Hepatocyte (in vitro differentiated cells): ENCODE measurements around the gene MYRF. TPM values are rescaled to one million over a fixed set of nuclear protein-coding genes. Genes with fewer than 3 reads are reported as not detected.

Source experiments
- DNase-seq: peaks from one replicate; pipeline ENCODE4 v3.0.0-alpha.2; 2016; ENCODE audit warnings: low spot score
- H2AFZ ChIP-seq: fragments of 200-600 bp; sonication (generic); 2 replicates; pipeline ENCODE4 v1.6.0; 2016; ENCODE audit warnings: antibody characterized with exemption, mild to moderate bottlenecking
- H3K27ac ChIP-seq: fragments of 200-600 bp; sonication (generic); 2 replicates; pipeline ENCODE4 v1.5.1; 2016; ENCODE audit warnings: mild to moderate bottlenecking
- H3K27me3 ChIP-seq: fragments of 200-600 bp; sonication (generic); 2 replicates; pipeline ENCODE4 v1.6.1; 2016
- H3K36me3 ChIP-seq: fragments of 200-600 bp; sonication (generic); replicated peaks from 2 replicates; pipeline ENCODE4 v1.5.1; 2016; ENCODE audit warnings: low read depth; ENCODE audit not compliant: insufficient read depth
- H3K4me1 ChIP-seq: fragments of 200-600 bp; sonication (generic); 2 replicates; pipeline ENCODE4 v1.5.1; 2016; ENCODE audit warnings: mild to moderate bottlenecking, moderate library complexity; ENCODE audit not compliant: insufficient read depth
- H3K4me2 ChIP-seq: fragments of 200-600 bp; sonication (generic); 2 replicates; pipeline ENCODE4 v1.6.0; 2016
- H3K4me3 ChIP-seq: fragments of 200-600 bp; sonication (generic); 2 replicates; pipeline ENCODE4 v1.5.1; 2016; ENCODE audit warnings: mild to moderate bottlenecking
- H3K79me2 ChIP-seq: fragments of 200-600 bp; sonication (generic); 2 replicates; pipeline ENCODE4 v1.6.0; 2017; ENCODE audit warnings: mild to moderate bottlenecking
- H3K9me2 ChIP-seq: fragments of 200-600 bp; sonication (generic); replicated peaks from 2 replicates; pipeline ENCODE4 v1.6.0; 2017; ENCODE audit warnings: mild to moderate bottlenecking; ENCODE audit not compliant: insufficient read depth
- H3K9me3 ChIP-seq: fragments of 200-600 bp; sonication (generic); 2 replicates; pipeline ENCODE4 v1.5.1; 2016; ENCODE audit warnings: low read depth, mild to moderate bottlenecking
- H4K20me1 ChIP-seq: fragments of 200-600 bp; sonication (generic); 2 replicates; pipeline ENCODE4 v1.6.0; 2016; ENCODE audit warnings: mild to moderate bottlenecking; ENCODE audit not compliant: insufficient read depth, poor library complexity, severe bottlenecking
- EZH2 ChIP-seq: fragments of 200-600 bp; sonication (generic); IDR thresholded peaks from 2 replicates; pipeline ENCODE4 v1.6.1; 2016; ENCODE audit warnings: antibody characterized with exemption, mild to moderate bottlenecking, borderline replicate concordance
- EZH2phosphoT487 ChIP-seq: fragments of 200-600 bp; sonication (generic); IDR thresholded peaks from one replicate; pipeline ENCODE4 v1.6.1; 2018; ENCODE audit warnings: antibody characterized with exemption, mild to moderate bottlenecking, low read depth, moderate library complexity; ENCODE audit not compliant: unreplicated experiment, severe bottlenecking
- WGBS: methylation state at CpG from one replicate; pipeline ENCODE4 v1.1.6; 2016; ENCODE audit warnings: low lambda C conversion rate; ENCODE audit errors: missing lambda C conversion rate; 5-methylcytosine and 5-hydroxymethylcytosine counted together
- polyA plus RNA-seq: library from polyadenylated mRNA; unstranded; fragments of >200 nt; fragmentation: Nextera tagmentation; extraction: Ambion mirVana; gene quantifications from 2 replicates; pipeline ENCODE4 v1.2.1, GENCODE V29; 2016
- total RNA-seq: library from RNA; depleted of rRNA; stranded (reverse); fragments of >200 nt; gene quantifications from 2 replicates; pipeline ENCODE4 v1.2.3, GENCODE V29; 2014
- TF ChIP-seq, protein P1 (sequence below): fragments of 200-600 bp; sonication (generic); IDR thresholded peaks from 2 replicates; pipeline ENCODE4 v1.5.1; 2016; ENCODE audit warnings: antibody characterized with exemption, mild to moderate bottlenecking; ENCODE audit not compliant: poor library complexity

Gene MYRF
- total and polyA plus RNA-seq, 2 experiments from 2014 or later, result 57.3 to 96.7 TPM

DNA sequence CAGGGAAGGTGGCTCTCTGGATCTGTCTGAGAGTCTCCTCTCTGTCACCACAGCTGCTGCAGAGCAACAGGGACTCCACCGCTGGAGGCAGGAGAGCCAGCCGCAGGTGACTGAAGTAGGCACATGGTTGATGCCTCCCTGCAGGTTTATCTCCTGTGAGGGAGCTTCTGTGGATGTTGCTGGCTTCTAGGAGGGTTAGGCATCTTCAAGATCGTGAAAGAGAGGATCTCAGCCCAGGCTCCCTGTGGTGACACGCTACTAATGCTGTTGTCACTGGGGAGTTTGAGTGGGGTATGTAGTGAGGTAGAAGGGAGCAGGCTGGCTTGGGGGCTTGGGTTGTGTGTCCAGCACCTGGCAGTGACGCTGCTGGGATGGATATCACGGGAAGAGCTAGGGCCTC is 38.1 kb upstream of the MYRF start:
- Histone ChIP-seq H3K4me1 (peaks cover 14% of the 10 kb centered on the region), H3K4me3 (no peak overlapping the region), H3K79me2 (peaks cover 7% of the 10 kb centered on the region), H3K27me3 (no peaks in the 10 kb centered on the region), H3K4me2 (no peak overlapping the region), H3K27ac (no peak overlapping the region), H3K9me2 (no peaks in the 10 kb centered on the region), H3K9me3 (no peaks in the 10 kb centered on the region), H2AFZ (no peak overlapping the region), H4K20me1 (no peaks in the 10 kb centered on the region), H3K36me3 (no peaks in the 10 kb centered on the region)
- DNase-seq, result no peak
- TF ChIP-seq EZH2 (no peak), EZH2phosphoT487 (no peak)
- TF ChIP-seq, protein P1, sequence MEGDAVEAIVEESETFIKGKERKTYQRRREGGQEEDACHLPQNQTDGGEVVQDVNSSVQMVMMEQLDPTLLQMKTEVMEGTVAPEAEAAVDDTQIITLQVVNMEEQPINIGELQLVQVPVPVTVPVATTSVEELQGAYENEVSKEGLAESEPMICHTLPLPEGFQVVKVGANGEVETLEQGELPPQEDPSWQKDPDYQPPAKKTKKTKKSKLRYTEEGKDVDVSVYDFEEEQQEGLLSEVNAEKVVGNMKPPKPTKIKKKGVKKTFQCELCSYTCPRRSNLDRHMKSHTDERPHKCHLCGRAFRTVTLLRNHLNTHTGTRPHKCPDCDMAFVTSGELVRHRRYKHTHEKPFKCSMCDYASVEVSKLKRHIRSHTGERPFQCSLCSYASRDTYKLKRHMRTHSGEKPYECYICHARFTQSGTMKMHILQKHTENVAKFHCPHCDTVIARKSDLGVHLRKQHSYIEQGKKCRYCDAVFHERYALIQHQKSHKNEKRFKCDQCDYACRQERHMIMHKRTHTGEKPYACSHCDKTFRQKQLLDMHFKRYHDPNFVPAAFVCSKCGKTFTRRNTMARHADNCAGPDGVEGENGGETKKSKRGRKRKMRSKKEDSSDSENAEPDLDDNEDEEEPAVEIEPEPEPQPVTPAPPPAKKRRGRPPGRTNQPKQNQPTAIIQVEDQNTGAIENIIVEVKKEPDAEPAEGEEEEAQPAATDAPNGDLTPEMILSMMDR, result no peak
- 75% methylated on average over 6 of the region's 6 CpGs for WGBS

DNA sequence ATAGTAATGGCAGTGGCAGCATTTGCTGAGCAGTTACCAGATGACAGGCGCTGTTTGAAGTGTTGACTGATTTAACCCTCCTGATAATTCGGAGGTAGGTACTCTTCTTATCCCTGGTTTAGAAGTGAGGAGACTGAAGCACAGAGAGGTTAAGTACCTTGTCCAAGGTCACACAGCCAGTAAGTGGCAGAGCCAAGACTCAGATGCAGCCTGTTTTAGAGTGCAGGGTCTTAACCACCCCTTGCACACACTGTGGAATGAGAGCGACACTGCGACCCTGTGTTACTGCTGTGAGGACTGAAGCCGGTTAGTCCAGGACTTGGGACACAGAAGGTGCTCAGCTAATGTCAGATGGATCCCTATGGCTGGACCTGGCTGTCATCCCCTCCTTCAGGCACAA is 37.5 kb upstream of the MYRF start:
- DNase-seq, result no peak
- Histone ChIP-seq H3K4me3 (no peak overlapping the region), H3K79me2 (peaks cover 7% of the 10 kb centered on the region), H3K9me3 (no peaks in the 10 kb centered on the region), H3K27me3 (no peaks in the 10 kb centered on the region), H4K20me1 (no peaks in the 10 kb centered on the region), H3K36me3 (no peaks in the 10 kb centered on the region), H3K4me1 (peaks cover 14% of the 10 kb centered on the region), H2AFZ (no peak overlapping the region), H3K27ac (no peak overlapping the region), H3K4me2 (no peak overlapping the region), H3K9me2 (no peaks in the 10 kb centered on the region)
- TF ChIP-seq EZH2 (no peak), EZH2phosphoT487 (no peak)
- TF ChIP-seq, protein P1, result no peak
- WGBS, result 95% methylated on average over 5 of the region's 5 CpGs

DNA sequence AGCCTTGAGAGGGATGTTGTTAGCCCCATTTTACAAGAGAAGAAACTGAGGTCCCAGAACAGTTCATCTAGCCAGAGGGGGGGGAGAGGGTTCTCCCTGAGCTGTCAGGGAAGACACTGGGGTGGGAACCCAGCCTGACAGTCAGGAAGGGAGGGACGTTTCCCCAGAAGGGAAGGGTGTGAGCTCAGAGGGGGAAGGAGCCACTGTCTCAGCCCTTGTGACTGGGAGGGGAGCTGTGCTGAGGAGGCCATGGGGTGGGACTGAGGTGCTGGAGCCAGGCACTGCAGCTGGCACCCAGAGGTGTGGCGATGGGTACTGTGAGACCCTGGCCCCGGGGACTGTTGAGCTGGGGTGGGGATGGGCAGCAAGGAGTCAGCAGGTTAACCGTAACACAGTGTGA is 36.6 kb upstream of the MYRF start:
- no peak for TF ChIP-seq EZH2phosphoT487
- no peak for TF ChIP-seq EZH2
- TF ChIP-seq, protein P1, result no peak
- no peaks in the 10 kb centered on the region for H3K27me3 ChIP-seq
- H2AFZ ChIP-seq, result no peak overlapping the region
- H3K36me3 ChIP-seq, result no peaks in the 10 kb centered on the region
- 90% methylated on average over 4 of the region's 4 CpGs for WGBS
- no peak for DNase-seq
- no peaks in the 10 kb centered on the region for H3K9me3 ChIP-seq
- H4K20me1 ChIP-seq, result no peaks in the 10 kb centered on the region
- H3K9me2 ChIP-seq, result no peaks in the 10 kb centered on the region
- H3K4me2 ChIP-seq, result no peak overlapping the region
- no peak overlapping the region for H3K27ac ChIP-seq
- peaks cover 7% of the 10 kb centered on the region for H3K79me2 ChIP-seq
- peaks cover 14% of the 10 kb centered on the region for H3K4me1 ChIP-seq
- no peak overlapping the region for H3K4me3 ChIP-seq
